ENCODE data around the gene MLLT1.

DNA sequence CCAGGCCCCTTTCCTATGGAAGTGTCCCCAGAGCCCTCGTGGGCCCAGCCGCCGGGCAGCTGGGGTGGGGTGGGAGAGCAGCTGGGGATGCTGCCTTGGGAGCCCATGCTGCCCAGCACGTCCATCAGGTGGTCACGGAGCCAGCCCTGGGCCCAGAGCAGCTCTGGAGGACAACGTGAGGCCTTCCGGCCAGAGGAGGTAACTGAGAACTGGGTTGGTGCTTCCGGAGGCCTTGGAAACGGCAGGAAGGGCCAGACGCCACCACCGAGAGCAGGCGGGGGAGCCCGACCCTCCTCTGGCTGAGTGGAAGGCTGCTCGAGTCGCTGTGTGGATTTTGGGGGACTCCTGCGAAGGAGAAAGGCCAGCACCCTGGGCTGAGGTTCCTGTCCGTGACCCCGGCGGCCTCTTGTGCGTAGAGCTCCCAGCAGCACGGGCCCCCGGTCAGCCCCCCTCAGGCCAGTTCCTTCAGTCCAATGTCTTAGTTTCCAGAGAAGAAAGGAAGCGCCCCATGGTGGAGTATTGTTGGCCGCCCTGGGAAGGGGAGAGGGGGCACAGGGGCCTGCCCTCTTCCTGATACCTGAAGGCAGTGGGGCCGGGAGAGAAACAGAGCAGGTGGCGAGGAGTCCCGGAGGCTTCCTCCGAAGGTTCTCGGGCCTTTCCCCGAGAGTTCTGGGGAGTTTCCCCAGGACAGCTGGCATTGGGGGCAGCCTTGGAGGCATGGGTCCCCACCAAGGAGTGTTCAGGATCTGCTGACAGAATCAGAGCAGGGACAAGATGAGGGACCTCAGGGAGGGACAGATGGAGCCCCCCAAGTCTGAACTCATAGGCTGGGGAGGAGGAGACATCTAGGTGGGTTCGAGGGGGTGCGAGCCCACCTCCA is 68.8 kb downstream of the MLLT1 start:
- TF ChIP-seq MAFK (IDR thresholded peaks at IDR 0.05; ENCODE audit: low read depth, low read length): no peak
- TF ChIP-seq, protein P1, sequence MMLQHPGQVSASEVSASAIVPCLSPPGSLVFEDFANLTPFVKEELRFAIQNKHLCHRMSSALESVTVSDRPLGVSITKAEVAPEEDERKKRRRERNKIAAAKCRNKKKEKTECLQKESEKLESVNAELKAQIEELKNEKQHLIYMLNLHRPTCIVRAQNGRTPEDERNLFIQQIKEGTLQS (IDR thresholded peaks at IDR 0.05; ENCODE audit: insufficient read depth, low read depth, low read length): no peak
